GM18507 (cell line): Measurements from ENCODE around the gene HCAR1.
"Not testable (repeated sequence)": the region's sequence is repeated elsewhere in the genome, so short reads cannot be mapped to it uniquely, and the experiment has no call there.

Experiments
- DNase-seq: peaks from one replicate; pipeline ENCODE4 v3.0.0; 2011; ENCODE audit warnings: low read depth; ENCODE audit not compliant: insufficient read length; ENCODE audit errors: extremely low spot score
- FAIRE-seq: peaks from 2 replicates; lab custom pipeline; 2011; peaks lifted over from hg19 to GRCh38; lab: Jason Lieb, UNC

HCAR1 gene

DNA sequence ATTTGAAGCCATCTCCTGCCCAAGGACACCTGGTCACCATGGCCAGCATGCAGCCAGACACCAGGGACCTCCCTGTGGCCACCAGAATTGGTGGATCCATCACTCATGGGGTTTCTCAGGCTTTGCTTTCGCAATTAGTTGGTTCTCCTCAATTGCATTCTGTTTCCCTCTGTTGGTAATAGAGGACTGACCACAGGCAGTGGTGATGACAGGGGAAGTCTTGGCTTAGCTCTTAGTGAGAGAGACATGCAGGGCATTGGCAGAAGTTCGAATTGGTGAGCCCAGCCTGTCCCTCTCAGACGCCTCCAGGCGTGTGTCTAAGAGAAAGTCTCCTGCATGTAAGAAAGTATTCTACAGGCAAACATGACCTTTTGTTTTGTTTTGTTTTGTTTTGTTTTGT, 48.8 kb downstream of the HCAR1 start:
- no peak for FAIRE-seq
- DNase-seq: no peak

DNA sequence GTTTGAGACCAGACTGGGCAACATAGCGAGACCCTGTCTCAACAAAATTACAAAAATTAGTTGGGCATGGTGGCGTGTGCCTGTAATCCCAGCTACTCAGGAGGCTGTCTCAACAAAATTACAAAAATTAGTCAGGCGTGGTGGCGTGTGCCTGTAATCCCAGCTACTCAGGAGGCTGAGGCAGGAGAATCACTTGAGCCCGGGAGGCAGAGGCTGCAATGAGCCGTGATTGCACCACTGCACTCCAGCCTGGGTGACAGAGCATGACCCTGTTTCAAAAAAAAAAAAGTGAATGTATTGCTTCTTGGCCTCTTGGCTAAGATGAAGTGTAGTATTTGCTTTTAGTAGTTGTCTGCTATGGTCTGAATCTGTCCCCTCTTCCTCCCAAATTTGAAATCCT, 49.7 kb downstream of the HCAR1 start:
- not testable (repeated sequence) for FAIRE-seq, DNase-seq

DNA sequence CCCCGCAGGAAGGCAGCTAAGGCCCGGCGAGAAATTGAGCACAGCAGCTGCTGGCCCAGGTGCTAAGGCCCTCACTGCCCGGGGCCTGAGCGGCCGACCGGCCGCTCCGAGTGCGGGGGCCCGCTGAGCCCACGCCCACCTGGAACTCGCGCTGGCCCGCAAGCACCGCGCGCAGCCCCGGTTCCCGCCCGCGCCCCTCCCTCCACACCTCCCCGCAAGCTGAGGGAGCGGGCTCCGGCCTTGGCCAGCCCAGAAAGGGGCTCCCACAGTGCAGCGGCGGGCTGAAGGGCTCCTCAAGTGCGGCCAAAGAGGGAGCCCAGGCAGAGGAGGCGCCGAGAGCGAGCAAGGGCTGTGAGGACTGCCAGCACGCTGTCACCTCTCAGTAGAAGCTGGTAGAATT, 53.9 kb downstream of the HCAR1 start:
- DNase-seq, FAIRE-seq: not testable (repeated sequence)
